Kidney epithelial cell (primary cell): Measurements from ENCODE around the gene MX2. TPM values are rescaled to one million over a fixed set of nuclear protein-coding genes. Genes with fewer than 3 reads are reported as not detected.

Experiments used
- DNase-seq: peaks from one replicate; pipeline ENCODE4 v3.0.0-alpha.2; 2010; ENCODE audit warnings: low read depth
- H3K27me3 ChIP-seq: 2 replicates; pipeline ENCODE4 v1.6.0; 2011; ENCODE audit warnings: low read length; ENCODE audit not compliant: control insufficient read depth, insufficient read depth
- H3K36me3 ChIP-seq: 2 replicates; pipeline ENCODE4 v1.5.1; 2011; ENCODE audit warnings: low read length; ENCODE audit not compliant: control insufficient read depth, insufficient read depth
- H3K4me3 ChIP-seq: 2 replicates; pipeline ENCODE4 v1.5.1; 2011; ENCODE audit warnings: low read depth, mild to moderate bottlenecking, control low read depth, low read length
- CTCF ChIP-seq: IDR thresholded peaks from 2 replicates; pipeline ENCODE4 v1.5.1; 2011; ENCODE audit warnings: mild to moderate bottlenecking, moderate library complexity, low read length, control low read depth, inconsistent platforms; ENCODE audit not compliant: insufficient read depth, poor library complexity, severe bottlenecking
- total RNA-seq: library from RNA; depleted of rRNA; stranded (reverse); fragments of >200 nt; gene quantifications from 2 replicates; pipeline ENCODE4 v1.2.3, GENCODE V29; 2015

MX2 gene
- total RNA-seq, 1 donor from 2014 or later, result 1.4 TPM

GRCh38 chr21:41317063-41317392 is 44.8 kb upstream of the MX2 start:
- no peak for TF ChIP-seq CTCF
- DNase-seq, result no peak
- no peaks in the 10 kb centered on the region for H3K36me3 ChIP-seq
- peaks cover 23% of the 10 kb centered on the region for H3K27me3 ChIP-seq
- H3K4me3 ChIP-seq, result peak overlapping the region; percentile 22

GRCh38 chr21:41317458-41317857 is 44.4 kb upstream of the MX2 start:
- H3K4me3 ChIP-seq, result no peak overlapping the region
- no peak for TF ChIP-seq CTCF
- DNase-seq, result no peak
- peaks cover 23% of the 10 kb centered on the region for H3K27me3 ChIP-seq
- no peaks in the 10 kb centered on the region for H3K36me3 ChIP-seq

GRCh38 chr21:41318218-41318617 is 43.6 kb upstream of the MX2 start:
- TF ChIP-seq CTCF, result no peak
- no peak for DNase-seq
- Histone ChIP-seq H3K27me3 (peaks cover 23% of the 10 kb centered on the region), H3K36me3 (no peaks in the 10 kb centered on the region), H3K4me3 (no peak overlapping the region)

GRCh38 chr21:41319273-41319672 is 42.6 kb upstream of the MX2 start:
- no peak overlapping the region for H3K4me3 ChIP-seq
- H3K27me3 ChIP-seq, result peaks cover 23% of the 10 kb centered on the region
- no peaks in the 10 kb centered on the region for H3K36me3 ChIP-seq
- no peak for TF ChIP-seq CTCF
- no peak for DNase-seq

- no peak for TF ChIP-seq CTCF
- peaks cover 14% of the 10 kb centered on the region for H3K27me3 ChIP-seq
- no peaks in the 10 kb centered on the region for H3K36me3 ChIP-seq
- no peak overlapping the region for H3K4me3 ChIP-seq
- DNase-seq, result no peak
Observed at GRCh38 chr21:41321211-41321907, 40.5 kb upstream of the MX2 start.

- no peak for DNase-seq
- Histone ChIP-seq H3K4me3 (no peak overlapping the region), H3K36me3 (no peaks in the 10 kb centered on the region), H3K27me3 (peaks cover 8% of the 10 kb centered on the region)
- TF ChIP-seq CTCF, result no peak
Observed at GRCh38 chr21:41321908-41322495, 39.8 kb upstream of the MX2 start.
